Loucy (cell line): ENCODE measurements around the gene WDR31.

Experiments
- H2AFZ ChIP-seq: fragments of 200-600 bp; sonication (generic); 2 replicates; pipeline ENCODE4 v1.6.0; 2016; ENCODE audit warnings: antibody characterized with exemption, mild to moderate bottlenecking, low read length, moderate library complexity
- H3F3A ChIP-seq: fragments of 200-600 bp; 2 replicates; pipeline ENCODE4 v1.6.0; 2016; ENCODE audit warnings: antibody characterized with exemption, low read depth, mild to moderate bottlenecking
- H3K27me3 ChIP-seq: fragments of 200-600 bp; sonication (generic); 2 replicates; pipeline ENCODE4 v1.6.1; 2014; ENCODE audit warnings: low read length, mild to moderate bottlenecking; ENCODE audit not compliant: insufficient read depth, poor library complexity, severe bottlenecking
- H3K36me3 ChIP-seq: fragments of 200-600 bp; sonication (generic); 2 replicates; pipeline ENCODE4 v1.6.1; 2016; ENCODE audit warnings: low read length; ENCODE audit not compliant: insufficient read depth
- H3K4me1 ChIP-seq: fragments of 200-600 bp; sonication (generic); 2 replicates; pipeline ENCODE4 v1.5.1; 2014; ENCODE audit warnings: low read length, mild to moderate bottlenecking; ENCODE audit not compliant: insufficient read depth, poor library complexity, severe bottlenecking
- H3K4me2 ChIP-seq: fragments of 200-600 bp; sonication (generic); 2 replicates; pipeline ENCODE4 v1.6.0; 2014; ENCODE audit warnings: antibody characterized with exemption, low read length, low read depth, mild to moderate bottlenecking; ENCODE audit not compliant: poor library complexity, severe bottlenecking
- H3K4me3 ChIP-seq: fragments of 200-600 bp; sonication (generic); 2 replicates; pipeline ENCODE4 v1.5.1; 2014; ENCODE audit warnings: low read length, mild to moderate bottlenecking, mixed read lengths; ENCODE audit not compliant: poor library complexity, severe bottlenecking
- H3K79me2 ChIP-seq: fragments of 200-600 bp; sonication (generic); 2 replicates; pipeline ENCODE4 v1.6.1; 2014; ENCODE audit warnings: low read length; ENCODE audit not compliant: insufficient read depth
- H3K9ac ChIP-seq: fragments of 200-600 bp; sonication (generic); 2 replicates; pipeline ENCODE4 v1.6.0; 2014; ENCODE audit warnings: mild to moderate bottlenecking, low read depth, low read length, moderate library complexity; ENCODE audit not compliant: poor library complexity, severe bottlenecking
- H3K9me2 ChIP-seq: fragments of 200-600 bp; sonication (generic); replicated peaks from 2 replicates; pipeline ENCODE4 v1.6.1; 2016; ENCODE audit warnings: low read depth, low read length, mixed read lengths
- H3K9me3 ChIP-seq: fragments of 200-600 bp; sonication (generic); 2 replicates; pipeline ENCODE4 v1.6.1; 2014; ENCODE audit warnings: mild to moderate bottlenecking, antibody characterized with exemption, low read length, low read depth; ENCODE audit not compliant: insufficient read depth
- H4K20me1 ChIP-seq: fragments of 200-600 bp; sonication (generic); 2 replicates; pipeline ENCODE4 v1.6.0; 2014; ENCODE audit warnings: antibody characterized with exemption, low read length, mild to moderate bottlenecking; ENCODE audit not compliant: insufficient read depth, poor library complexity, severe bottlenecking
- CTCF ChIP-seq: fragments of 200-600 bp; sonication (generic); conservative IDR thresholded peaks from 2 replicates; pipeline ENCODE4 v1.5.1; 2014; ENCODE audit warnings: mild to moderate bottlenecking, antibody characterized with exemption, low read length
- EZH2phosphoT487 ChIP-seq: fragments of 200-600 bp; IDR thresholded peaks from 2 replicates; pipeline ENCODE4 v1.6.1; 2018; ENCODE audit warnings: antibody characterized with exemption, mild to moderate bottlenecking, moderate library complexity, borderline replicate concordance

The WDR31 gene

GRCh38 chr9:113302792-113303418 is 37.2 kb downstream of the WDR31 start, which contains the start of gene RNF183:
RNF183 (minus strand) TSS chr9:113303376; CDS start chr9:113298184, 5,192 bp downstream.
- Histone ChIP-seq H3K36me3 (no peaks in the 10 kb centered on the region), H3K4me1 (no peaks in the 10 kb centered on the region), H3K79me2 (no peaks in the 10 kb centered on the region), H3K4me3 (no peak within 1 kb of the TSS), H3F3A (no peaks in the 10 kb centered on the region), H4K20me1 (no peaks in the 10 kb centered on the region), H3K9me3 (no peaks in the 10 kb centered on the region), H3K9ac (no peak within 1 kb of the TSS), H3K4me2 (no peak within 1 kb of the TSS), H3K27me3 (no peaks in the 10 kb centered on the region), H2AFZ (no peak within 1 kb of the TSS), H3K9me2 (no peaks in the 10 kb centered on the region)
- TF ChIP-seq CTCF = no peak
- no peak for TF ChIP-seq EZH2phosphoT487

GRCh38 chr9:113301548-113301947 is 38.5 kb downstream of the WDR31 start:
- Histone ChIP-seq H3F3A (no peaks in the 10 kb centered on the region), H3K27me3 (no peaks in the 10 kb centered on the region), H3K36me3 (no peaks in the 10 kb centered on the region), H4K20me1 (no peaks in the 10 kb centered on the region), H2AFZ (no peak overlapping the region), H3K4me3 (no peak overlapping the region), H3K4me1 (no peaks in the 10 kb centered on the region), H3K9me2 (no peaks in the 10 kb centered on the region), H3K9me3 (no peaks in the 10 kb centered on the region), H3K9ac (no peak overlapping the region), H3K79me2 (no peaks in the 10 kb centered on the region), H3K4me2 (no peak overlapping the region)
- TF ChIP-seq CTCF (no peak), EZH2phosphoT487 (no peak)

- no peaks in the 10 kb centered on the region for H3K36me3 ChIP-seq
- H4K20me1 ChIP-seq = no peaks in the 10 kb centered on the region
- H3K4me3 ChIP-seq = no peak overlapping the region
- no peaks in the 10 kb centered on the region for H3K9me2 ChIP-seq
- H3K27me3 ChIP-seq = no peaks in the 10 kb centered on the region
- H3F3A ChIP-seq = no peaks in the 10 kb centered on the region
- no peak for TF ChIP-seq EZH2phosphoT487
- TF ChIP-seq CTCF = no peak
- H3K4me2 ChIP-seq = no peak overlapping the region
- no peaks in the 10 kb centered on the region for H3K79me2 ChIP-seq
- H3K4me1 ChIP-seq = no peaks in the 10 kb centered on the region
- no peak overlapping the region for H3K9ac ChIP-seq
- no peaks in the 10 kb centered on the region for H3K9me3 ChIP-seq
- no peak overlapping the region for H2AFZ ChIP-seq
Measured at GRCh38 chr9:113299800-113300292, 40.2 kb downstream of the WDR31 start.
